ENCODE measurements around the gene HIGD1C.
"Not testable (repeated sequence)": the region's sequence is repeated elsewhere in the genome, so short reads cannot be mapped to it uniquely, and the experiment has no call there.

Gene HIGD1C

DNA sequence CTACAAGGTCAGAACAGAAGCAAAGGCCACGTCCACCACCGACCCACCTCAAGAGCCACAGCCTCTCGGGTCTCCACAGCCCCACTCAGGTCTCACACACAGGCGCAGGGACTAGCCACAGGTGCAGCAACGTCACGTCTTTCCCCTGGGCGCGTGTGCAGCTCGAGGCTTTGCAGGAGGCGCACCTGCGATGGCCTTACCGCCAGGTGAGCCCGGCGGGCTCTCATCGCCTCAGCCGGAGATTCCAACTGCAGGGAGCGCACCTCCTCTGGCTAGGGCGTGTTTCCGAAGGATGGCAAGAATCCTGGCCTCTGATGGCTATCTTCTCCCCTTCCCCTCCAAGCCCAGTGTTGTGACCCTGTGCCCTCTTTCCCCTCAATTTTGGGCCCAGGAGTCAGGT, at the start of gene HIGD1C:
Gene HIGD1C, plus strand, starts transcription at position 35 of the 400 bp plus-strand sequence. CDS start 1,455 bp downstream, outside the sequence.
- no peak for DNase-seq

DNA sequence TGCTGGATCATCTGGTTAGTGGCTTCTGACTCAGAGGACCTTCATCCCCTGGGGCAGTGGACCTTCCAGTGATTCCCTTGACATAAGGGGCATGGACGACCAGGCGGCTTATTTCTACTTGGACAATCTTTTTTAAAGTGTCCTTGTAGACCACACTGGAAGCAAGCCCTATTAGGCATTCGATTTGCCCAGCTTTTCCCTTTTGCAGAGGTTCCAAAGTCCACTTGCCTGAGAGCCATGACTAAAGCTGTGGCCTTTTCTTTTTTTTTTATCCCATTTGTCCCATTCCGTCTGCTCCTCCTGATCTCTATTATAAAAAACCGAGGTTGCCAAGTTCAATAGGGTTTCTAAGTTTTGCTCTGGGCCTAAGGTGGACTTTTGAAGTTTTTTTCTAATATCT, 43.9 kb upstream of the HIGD1C start:
- not testable (repeated sequence) for DNase-seq

DNA sequence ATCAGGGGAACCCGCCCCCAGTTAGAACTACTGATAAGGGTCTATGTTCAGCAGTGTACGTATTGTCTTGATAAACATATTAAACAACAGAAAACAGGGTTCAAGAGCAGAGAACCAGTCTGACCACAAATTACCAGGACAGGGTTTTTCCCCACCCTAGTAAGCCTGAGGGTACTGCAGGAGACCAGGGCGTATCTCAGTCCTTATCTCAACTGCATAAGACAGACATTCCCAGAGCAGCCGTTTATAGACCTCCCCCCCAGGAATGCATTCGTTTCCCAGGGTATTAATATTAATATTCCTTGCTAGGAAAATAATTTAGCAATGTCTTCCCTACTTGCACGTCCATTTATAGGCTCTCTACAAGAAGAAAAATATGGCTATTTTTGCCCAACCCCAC, 40.0 kb upstream of the HIGD1C start:
- not testable (repeated sequence) for DNase-seq

DNA sequence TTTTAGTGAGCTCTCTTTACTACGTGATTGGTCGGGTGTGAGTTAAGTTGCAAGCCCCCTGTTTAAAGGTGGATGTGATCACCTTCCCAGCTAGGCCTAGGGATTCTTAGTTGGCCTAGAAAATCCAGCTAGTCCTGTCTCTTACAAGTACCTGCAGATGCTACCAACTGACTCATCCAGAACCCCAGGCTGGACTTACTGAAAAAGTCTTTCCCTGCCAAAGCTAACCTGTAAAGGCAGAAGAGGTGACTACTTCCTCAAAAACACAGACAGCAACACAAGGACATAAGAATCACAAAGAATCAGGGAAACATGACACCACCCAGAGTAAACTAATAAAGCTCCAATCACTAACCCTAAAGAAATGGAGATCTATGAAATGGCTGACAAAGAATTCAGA, 39.1 kb upstream of the HIGD1C start:
- DNase-seq: no peak

DNA sequence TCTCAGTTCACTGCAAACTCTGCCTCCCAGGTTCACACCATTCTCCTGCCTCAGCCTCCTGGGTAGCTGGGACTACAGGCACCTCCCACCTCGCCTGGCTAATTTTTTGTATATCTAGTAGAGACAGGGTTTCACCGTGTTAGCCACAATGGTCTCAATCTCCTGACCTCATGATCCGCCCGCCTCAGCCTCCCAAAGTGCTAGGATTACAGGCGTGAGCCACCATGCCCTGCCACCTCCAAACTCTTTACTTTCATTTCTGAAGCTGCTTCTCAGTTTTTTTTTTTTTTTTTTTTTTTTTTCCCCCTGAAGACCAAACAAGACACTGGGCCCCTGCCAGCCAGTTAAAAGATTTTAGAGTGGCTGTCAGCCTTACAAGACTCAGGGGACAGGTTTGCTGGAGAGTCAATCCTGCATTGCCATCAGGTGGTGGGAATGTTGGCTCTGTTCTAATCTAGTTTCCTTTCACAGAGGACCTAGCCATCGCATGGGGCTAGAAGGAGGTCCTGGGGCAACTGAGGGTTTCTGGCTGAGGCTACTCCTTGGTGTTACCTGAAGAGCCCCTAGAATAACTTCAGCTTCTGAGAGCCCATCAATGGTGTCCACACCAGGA, 37.4 kb upstream of the HIGD1C start:
- no peak for DNase-seq

DNA sequence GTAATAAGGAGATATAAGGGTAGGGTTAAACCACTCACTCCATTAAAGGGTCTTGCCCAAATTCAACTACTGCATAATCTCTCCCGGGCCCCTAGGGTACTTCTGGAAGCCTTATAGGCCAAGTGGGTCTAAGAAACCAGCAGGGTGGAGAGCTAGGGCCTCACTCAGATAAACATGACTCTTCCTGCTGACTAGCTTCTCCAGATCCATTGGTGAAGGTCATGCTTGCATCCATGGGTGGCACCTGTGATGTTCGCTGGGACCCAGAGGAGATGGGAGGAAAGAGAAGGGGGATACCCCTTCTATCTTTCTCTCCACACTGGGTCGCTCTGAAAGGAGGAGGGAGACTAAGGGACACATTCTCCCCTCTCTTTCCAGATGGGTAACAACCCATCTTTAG, 36.1 kb upstream of the HIGD1C start:
- no peak for DNase-seq

DNA sequence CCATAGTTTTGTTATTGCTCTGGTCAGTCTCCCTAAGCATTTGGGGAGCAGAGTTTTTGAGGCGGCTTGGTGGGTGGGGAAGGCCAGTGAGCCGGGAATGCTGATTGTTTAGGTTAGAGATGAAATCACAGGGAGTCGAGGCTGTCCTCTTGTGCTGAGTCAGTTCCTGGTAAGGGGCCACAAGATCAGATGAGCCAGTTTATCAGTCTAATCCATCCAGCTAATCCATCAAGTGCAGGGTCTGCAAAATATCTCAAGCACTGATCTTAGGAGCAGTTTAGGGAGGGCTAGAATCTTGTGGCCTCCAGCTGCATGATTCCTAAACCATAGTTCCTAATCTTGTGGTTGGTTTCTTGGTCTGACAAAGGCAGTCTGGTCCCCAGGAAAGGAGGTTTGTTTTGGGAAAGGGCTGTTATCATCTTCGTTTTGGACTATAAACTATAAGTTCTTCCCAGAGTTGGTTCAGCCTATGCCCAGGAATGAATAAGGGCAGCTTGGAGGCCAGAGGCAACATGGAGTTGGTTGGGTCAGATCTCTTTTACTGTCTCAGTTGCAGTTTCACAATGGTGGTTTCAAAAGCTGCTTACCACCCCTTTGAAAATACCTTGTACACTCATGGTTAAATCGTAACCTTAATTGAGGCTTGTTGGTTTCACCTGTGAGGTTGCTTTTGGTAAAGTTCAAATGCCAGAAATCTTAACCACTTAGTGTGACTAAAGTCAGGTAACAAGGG, 33.6 kb upstream of the HIGD1C start:
- DNase-seq: no peak

DNA sequence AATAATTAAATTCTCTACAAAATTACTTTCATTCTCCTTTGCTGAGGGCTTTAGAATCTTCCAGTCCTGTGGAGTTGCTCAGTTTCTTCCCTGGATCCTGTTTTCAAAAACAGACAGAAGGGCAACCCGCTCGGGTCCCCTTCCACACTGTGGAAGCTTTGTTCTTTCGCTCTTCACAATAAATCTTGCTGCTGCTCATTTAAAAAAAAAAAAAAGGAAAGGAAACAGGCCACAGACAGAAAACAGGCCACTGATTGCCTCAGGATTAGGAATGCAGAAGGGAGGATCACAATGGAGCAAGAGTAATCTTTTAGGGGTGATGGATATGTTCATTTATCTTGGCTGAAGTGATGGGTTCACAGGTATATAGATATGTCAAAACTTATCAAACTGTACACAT, 29.5 kb upstream of the HIGD1C start:
- no peak for DNase-seq

DNA sequence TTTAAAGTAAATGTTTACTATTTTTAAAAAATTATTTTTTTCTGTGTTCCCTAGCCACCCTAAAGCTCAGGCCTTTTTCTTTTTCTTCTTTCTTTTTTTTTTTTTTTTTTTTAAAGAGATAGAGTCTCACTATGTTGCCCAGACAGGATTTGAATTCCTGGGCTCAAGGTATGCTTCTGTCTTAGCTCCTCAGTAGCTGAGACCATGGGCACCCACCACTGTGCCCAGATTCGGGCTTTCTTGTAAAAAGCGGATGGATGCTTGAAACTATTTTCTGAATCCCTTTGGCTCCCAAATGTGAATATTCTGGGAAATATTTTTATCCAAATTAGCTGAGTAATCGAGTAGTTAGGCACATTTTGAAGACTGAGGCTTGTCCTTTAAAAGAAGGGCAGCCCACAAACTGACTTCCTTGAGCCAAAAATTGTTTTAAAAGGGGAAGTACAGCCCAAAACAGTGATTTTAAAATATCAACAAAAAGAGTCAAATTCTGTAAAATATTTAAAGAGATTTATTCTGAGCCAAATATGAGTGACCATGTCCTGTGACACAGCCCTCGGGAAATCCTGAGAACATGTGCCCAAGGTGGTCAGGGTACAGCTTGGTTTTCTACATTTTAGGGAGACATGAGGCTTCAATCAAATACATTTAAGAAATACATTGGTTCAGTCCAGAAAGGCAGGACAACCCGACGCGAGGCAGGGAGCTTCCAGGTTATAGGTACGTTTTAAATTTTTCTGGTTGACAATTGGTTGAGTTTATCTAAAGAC, 28.8 kb upstream of the HIGD1C start:
- DNase-seq: no peak

DNA sequence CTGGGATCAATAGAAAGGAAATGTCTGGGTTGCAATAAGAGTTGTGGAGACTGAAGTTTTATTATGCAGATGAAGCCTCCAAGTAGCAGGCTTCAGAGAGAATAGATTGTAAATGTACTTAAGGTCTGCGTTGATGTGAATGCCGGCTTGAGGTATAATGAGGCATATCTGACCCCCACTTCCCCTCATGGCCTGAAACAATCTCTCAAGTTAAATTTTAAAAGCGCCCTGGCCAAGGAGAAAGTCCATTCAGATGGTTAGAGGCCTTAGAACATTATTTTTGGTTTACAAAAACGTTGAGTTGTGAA, 28.3 kb upstream of the HIGD1C start:
- no peak for DNase-seq

DNA sequence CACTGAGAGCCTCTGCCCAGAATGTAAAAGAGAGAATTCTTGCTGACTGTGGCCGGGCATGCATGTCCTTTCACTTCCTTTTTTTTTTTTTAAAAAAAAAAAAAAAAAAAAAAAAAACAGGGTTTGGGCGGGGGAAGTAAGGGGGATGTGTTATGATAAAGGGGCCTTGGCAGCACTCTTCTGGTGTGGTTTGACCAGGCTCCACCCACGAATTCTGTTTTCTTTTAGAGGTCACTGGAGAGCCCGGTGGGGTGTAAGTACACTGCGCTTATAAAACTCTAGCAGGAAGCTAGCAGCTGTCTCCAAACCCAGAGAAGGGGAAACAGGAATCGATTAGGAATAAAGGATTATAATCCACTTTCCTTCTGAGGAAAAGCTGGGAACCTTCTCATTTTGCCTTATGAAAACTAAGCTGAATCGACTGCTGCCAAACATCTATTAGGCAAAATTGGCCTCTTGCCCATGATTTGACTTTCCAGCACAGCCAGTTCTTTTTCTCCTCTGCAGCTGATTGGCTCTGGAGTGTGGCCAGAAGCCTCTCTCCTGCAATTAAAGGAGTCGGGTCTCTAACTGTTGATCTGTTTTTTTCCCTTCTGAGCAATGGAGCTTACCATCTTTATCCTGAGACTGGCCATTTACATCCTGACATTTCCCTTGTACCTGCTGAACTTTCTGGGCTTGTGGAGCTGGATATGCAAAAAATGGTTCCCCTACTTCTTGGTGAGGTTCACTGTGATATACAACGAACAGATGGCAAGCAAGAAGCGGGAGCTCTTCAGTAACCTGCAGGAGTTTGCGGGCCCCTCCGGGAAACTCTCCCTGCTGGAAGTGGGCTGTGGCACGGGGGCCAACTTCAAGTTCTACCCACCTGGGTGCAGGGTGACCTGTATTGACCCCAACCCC, 27.7 kb upstream of the HIGD1C start:
- DNase-seq: peak; percentile 88

DNA sequence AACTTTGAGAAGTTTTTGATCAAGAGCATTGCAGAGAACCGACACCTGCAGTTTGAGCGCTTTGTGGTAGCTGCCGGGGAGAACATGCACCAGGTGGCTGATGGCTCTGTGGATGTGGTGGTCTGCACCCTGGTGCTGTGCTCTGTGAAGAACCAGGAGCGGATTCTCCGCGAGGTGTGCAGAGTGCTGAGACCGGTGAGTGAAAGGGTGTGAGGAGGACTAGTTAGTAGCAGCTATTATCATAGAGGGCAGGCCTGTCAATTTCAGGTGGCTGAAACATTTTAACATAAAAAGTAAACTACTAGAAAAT, 27.0 kb upstream of the HIGD1C start:
- no peak for DNase-seq

DNA sequence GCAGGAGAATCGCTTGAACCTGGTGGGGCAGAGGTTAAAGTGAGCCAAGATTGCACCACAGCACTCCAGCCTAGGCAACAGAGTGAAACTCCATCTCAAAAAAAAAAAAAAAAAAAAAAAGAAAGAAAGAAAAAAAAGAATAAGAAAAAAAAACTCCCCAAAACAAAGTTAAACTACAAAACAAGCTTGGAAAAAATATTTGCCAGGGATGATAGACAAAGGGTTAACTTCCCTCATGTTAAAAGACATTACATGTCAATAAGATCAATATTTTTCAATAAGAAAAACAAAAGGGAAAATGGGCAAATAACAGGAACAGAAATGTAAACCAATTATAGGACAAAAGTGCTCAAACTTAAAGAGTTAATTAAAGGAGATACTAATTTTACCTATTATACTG, 26.4 kb upstream of the HIGD1C start:
- DNase-seq: no peak

DNA sequence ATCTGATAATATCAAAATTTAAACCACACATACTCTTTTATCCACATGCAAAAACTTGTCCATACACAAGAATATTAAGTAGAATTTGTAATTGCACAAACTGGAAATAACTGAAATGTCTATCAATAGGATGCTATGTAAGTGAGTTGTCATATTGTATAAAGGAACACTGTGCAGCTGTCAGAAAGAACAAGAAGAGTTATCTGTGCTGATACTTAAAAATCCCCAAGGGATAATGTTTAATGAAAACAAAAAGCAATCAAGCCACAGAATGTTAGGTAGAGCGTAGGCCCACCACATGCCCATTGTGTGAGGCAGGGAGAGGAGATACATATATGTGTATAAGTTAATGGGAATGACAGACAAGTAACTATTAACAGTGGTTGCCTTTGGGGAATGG, 25.9 kb upstream of the HIGD1C start:
- no peak for DNase-seq

DNA sequence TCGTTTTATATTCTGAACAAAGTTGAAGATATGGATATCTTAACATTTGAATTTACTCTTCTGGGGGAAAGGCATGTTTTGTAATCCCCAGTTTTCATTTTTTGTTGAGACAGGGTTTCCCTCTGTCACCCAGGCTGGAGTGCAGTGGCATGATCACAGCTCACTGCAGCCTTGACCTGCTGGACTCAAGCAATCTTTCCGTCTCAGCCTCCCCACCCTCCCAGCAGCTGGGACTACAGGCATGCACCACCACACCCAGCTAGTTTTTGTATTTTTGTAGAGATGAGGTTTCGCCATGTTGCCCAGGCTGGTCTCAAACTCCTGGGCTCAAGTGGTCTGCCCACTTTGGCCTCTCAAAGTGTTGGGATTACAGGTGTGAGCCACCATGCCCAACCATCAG, 25.4 kb upstream of the HIGD1C start:
- not testable (repeated sequence) for DNase-seq

DNA sequence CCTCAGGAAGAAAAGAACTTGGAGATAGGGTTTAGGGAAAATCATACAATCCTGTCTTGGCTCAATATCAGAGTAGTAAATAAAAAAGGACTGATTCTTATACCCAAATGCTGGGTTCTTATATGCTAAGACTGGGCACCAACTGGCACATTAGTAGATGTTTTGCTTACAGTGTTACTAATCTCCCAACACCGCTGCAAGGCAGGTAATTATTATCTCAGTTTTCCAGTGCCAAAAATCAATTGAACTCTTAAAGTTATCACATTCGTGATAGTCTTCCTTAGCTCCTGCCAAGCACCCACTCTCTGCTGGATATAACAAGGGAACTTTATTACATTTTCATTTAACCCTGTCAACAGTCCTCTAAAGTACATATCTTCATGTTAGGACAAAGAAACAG, 25.0 kb upstream of the HIGD1C start:
- no peak for DNase-seq

DNA sequence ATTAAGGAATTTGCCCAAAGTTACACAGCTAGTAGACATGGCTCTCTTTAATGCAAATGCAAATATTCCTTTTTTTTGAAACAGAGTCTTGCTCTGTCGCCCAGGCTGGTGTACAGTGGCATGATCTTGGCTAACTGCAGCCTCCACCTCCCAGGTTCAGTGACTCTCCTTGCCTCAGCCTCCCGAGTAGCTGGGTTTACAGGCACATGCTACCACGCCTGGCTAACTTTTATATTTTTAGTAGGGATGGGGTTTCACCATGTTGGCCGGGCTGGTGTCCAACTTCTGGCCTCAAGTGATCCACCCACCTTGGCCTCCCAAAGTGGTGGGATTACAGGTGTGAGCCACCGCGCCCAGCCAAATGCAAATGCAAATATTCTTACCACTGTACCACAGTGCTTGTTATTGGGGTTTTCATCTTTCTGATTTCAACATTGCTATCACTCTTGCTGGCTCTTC, 24.5 kb upstream of the HIGD1C start:
- no peak for DNase-seq

DNA sequence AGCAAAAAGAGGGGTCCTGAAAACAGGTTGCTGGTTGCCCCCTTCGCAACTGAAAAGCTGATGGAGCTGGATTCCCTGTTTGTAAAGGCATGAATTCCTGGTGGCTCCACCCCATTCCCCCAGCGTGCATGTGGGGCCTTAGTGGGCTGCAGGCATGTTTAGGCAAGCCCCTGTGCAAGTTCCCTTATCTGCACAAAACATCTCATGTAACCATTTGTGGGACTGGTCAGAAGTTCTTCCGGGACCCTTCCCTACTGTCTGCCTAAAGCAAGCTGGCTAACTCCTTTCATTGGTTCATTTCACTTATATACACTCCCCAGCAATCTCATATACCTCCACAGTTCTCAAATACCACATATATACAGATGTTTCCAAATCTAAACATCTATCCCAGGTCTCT, 24.0 kb upstream of the HIGD1C start:
- DNase-seq: no peak

DNA sequence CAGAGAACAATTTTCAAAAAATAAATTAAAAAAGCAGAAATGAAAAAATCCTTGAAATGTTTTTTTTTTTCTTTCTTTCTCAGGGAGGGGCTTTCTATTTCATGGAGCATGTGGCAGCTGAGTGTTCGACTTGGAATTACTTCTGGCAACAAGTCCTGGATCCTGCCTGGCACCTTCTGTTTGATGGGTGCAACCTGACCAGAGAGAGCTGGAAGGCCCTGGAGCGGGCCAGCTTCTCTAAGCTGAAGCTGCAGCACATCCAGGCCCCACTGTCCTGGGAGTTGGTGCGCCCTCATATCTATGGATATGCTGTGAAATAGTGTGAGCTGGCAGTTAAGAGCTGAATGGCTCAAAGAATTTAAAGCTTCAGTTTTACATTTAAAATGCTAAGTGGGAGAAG, 22.5 kb upstream of the HIGD1C start:
- no peak for DNase-seq

DNA sequence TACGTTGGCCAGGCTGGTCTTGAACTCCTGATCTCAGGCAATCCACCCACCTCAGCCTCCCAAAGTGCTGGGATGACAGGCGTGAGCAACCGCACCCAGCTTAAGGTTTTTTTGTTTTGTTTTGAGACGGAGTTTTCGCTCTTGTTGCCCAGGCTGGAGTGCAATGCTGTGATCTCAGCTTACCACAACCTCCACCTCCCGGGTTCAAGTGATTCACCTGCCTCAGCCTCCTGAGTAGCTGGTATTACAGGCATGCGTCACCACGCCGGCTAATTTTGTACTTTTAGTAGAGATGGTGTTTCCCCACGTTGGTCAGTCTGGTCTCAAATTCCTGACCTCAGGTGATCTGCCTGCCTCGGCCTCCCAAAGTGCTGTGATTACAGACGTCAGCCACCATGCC, 21.9 kb upstream of the HIGD1C start:
- not testable (repeated sequence) for DNase-seq

DNA sequence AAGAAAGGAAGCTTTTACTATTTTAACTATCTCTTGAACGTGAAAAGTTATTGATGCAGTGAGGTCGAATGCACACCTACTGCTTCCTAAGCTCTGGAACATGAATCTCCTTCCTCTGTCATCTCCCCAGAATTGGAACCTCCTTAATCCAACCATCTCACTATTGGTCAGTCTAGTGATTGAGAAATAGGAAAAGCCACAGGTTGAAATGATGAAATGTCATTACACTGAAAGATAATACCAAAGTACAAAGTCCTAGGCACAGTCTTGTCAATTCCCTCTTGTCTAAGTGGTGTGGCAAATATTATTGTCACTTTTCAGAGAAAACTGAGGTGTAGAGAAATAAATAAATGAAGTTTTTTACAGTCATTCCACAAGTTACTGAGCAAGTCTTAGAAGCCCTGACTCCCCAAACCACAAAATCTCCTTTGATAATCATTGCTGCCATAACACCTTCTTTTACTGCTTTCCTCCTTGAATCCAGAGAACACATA, 19.5 kb upstream of the HIGD1C start:
- no peak for DNase-seq

DNA sequence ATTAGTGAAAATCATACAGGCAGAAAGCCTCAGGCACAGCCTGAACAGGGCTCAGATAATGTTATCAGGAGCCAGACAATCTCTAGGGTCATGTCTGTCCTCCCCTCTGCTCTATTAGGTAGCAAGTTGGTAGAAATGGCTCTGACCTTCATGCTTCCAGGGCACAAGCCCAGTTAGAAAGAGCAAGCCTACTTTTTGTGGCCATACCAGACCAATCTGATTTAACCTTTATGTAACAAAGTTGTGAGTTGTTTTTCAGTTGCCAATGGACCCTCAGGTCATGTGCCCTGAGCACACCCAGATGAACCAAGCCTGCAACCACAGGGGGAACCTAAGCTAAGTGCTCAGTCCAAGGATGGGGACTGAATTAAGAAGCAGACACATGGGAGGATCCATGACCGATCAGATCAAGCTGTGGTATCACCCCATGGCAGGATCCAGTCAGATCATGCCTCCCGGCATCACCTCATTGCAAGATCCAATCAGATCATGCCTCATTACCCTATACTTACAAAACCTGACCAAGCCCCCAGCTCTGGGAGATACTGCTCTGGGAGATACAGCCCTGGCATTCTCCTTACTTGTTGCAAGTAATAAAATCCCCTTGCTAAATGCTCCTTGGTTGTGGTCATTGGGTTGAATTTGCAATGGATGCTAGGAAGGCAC, 18.8 kb upstream of the HIGD1C start:
- DNase-seq: no peak
